AG04450 (cell line): ENCODE measurements around the gene SLC48A1. TPM values are rescaled to one million over a fixed set of nuclear protein-coding genes. Genes with fewer than 3 reads are reported as not detected.

ENCODE experiments used
- CTCF ChIA-PET: fragments of 300-600, 350-600 bp; formaldehyde crosslinking; extraction: SDS; loops from one replicate; lab custom pipeline; 2022; ENCODE audit warnings: antibody characterized with exemption, inconsistent platforms; lab: Charles Lee
- POLR2A ChIA-PET: fragments of 350-600 bp; formaldehyde crosslinking; extraction: SDS; loops from one replicate; lab custom pipeline; 2021; ENCODE audit warnings: antibody characterized with exemption, inconsistent platforms; lab: Yijun Ruan, JAX
- DNase-seq: peaks from one replicate; pipeline ENCODE4 v3.0.0-alpha.2; 2011; ENCODE audit warnings: low read depth, low spot score
- H3K27ac ChIP-seq: one replicate; pipeline ENCODE4 v1.5.1; 2012; ENCODE audit warnings: low read depth, low read length, control low read depth
- H3K27me3 ChIP-seq: one replicate; pipeline ENCODE4 v1.6.0; 2012; ENCODE audit warnings: low read length; ENCODE audit not compliant: control insufficient read depth, insufficient read depth
- H3K4me3 ChIP-seq: 2 replicates; pipeline ENCODE4 v1.5.1; 2011; ENCODE audit warnings: mild to moderate bottlenecking, low read depth, low read length, control low read depth
- H3K9me3 ChIP-seq: 2 replicates; pipeline ENCODE4 v1.5.1; 2012; ENCODE audit warnings: low read length; ENCODE audit not compliant: control insufficient read depth, insufficient read depth
- CTCF ChIP-seq: IDR thresholded peaks from 2 replicates; pipeline ENCODE4 v1.5.1; 2011; ENCODE audit warnings: low read depth, low read length, control low read depth, inconsistent platforms
- polyA plus RNA-seq: library from polyadenylated mRNA; depleted of rRNA; stranded (reverse); fragments of >200 nt; gene quantifications from 2 replicates; pipeline ENCODE4 v1.2.3, GENCODE V29; 2011

Gene SLC48A1
- polyA plus RNA-seq, 1 experiment, result 7.8 TPM

- TF ChIP-seq CTCF, result no peak
- H3K4me3 ChIP-seq, result no peak overlapping the region
- H3K27ac ChIP-seq, result no peak overlapping the region
- H3K9me3 ChIP-seq, result no peaks in the 10 kb centered on the region
- no peak for DNase-seq
- H3K27me3 ChIP-seq, result peaks cover 8% of the 10 kb centered on the region
- ChIA-PET CTCF (interaction anchor here (13.2 kb wide), 1 partner anchor 8 kb away, joined by 116 read pairs; no protein-coding TSS in a partner anchor), POLR2A (interaction anchor here (1.8 kb wide), 1 partner anchor 17 kb away, joined by 5 read pairs; no protein-coding TSS in a partner anchor)
Observed at GRCh38 chr12:47750916-47751470, 22.0 kb upstream of the SLC48A1 start.

- no peak for TF ChIP-seq CTCF
- no peak for DNase-seq
- Histone ChIP-seq H3K27me3 (peaks cover 4% of the 10 kb centered on the region), H3K27ac (no peak overlapping the region), H3K4me3 (no peak overlapping the region), H3K9me3 (no peaks in the 10 kb centered on the region)
- POLR2A ChIA-PET, result interaction anchor here (1.8 kb wide), 1 partner anchor 17 kb away, joined by 5 read pairs; no protein-coding TSS in a partner anchor
- CTCF ChIA-PET, result interaction anchor here (13.2 kb wide), 1 partner anchor 9 kb away, joined by 116 read pairs; no protein-coding TSS in a partner anchor
Observed at GRCh38 chr12:47751561-47751960, 21.5 kb upstream of the SLC48A1 start.

- no peaks in the 10 kb centered on the region for H3K27me3 ChIP-seq
- no peak for DNase-seq
- no peak overlapping the region for H3K27ac ChIP-seq
- no peaks in the 10 kb centered on the region for H3K9me3 ChIP-seq
- ChIA-PET CTCF (interaction anchor here (13.2 kb wide), 1 partner anchor 9 kb away, joined by 116 read pairs; no protein-coding TSS in a partner anchor), POLR2A (interaction anchor here (0.6 to 1.8 kb wide), 2 partner anchors 16 to 93 kb away, joined by 3 to 5 read pairs; no protein-coding TSS in a partner anchor)
- H3K4me3 ChIP-seq, result no peak overlapping the region
- TF ChIP-seq CTCF, result no peak
Observed at GRCh38 chr12:47752121-47752520, 20.9 kb upstream of the SLC48A1 start.

GRCh38 chr12:47752552-47752951 lies 20.5 kb upstream of the SLC48A1 start:
- no peaks in the 10 kb centered on the region for H3K27me3 ChIP-seq

More at GRCh38 chr12:47752552-47752951, 20.5 kb upstream of the SLC48A1 start:
- Histone ChIP-seq H3K9me3 (no peaks in the 10 kb centered on the region), H3K4me3 (no peak overlapping the region), H3K27ac (no peak overlapping the region)
- TF ChIP-seq CTCF, result no peak
- ChIA-PET POLR2A (interaction anchor here (0.6 to 1.8 kb wide), 2 partner anchors 16 to 93 kb away, joined by 3 to 5 read pairs; no protein-coding TSS in a partner anchor), CTCF (interaction anchor here (13.2 kb wide), 1 partner anchor 10 kb away, joined by 116 read pairs; no protein-coding TSS in a partner anchor)
- DNase-seq, result no peak
